ENCODE results near the gene DECR2. TPM values are rescaled to one million over a fixed set of nuclear protein-coding genes. Genes with fewer than 3 reads are reported as not detected.

DECR2 gene
- polyA plus RNA-seq, 4 donors, result 17.3 to 31.8 (median 22.7) TPM

GRCh38 chr16:364595-365491 is 36.8 kb upstream of the DECR2 start:
- DNase-seq (ENCODE audit: low read depth in 4 of 4, low spot score in 3 of 4), result no peak

DNA sequence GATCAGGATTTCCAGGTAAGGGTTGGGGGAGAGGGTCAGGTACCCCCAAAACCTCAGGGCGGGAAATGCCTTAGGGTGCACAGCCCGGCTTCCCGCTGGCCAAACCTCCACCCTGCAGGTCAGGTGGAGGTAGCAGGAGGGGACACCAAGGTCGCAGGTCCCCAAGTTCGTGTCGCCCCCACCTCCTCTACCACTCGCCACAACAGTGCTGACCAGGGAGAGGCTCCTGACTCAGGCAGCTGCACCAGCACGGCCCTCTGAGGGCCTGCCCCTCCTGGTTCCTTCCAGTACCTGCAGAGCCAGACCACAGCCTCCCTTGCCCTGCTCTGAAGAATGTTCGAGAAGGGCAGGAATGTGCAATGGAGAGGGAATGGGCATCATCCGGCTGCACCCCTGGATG is 35.2 kb upstream of the DECR2 start:
- DNase-seq (ENCODE audit: low read depth in 4 of 4, low spot score in 3 of 4), result no peak

DNA sequence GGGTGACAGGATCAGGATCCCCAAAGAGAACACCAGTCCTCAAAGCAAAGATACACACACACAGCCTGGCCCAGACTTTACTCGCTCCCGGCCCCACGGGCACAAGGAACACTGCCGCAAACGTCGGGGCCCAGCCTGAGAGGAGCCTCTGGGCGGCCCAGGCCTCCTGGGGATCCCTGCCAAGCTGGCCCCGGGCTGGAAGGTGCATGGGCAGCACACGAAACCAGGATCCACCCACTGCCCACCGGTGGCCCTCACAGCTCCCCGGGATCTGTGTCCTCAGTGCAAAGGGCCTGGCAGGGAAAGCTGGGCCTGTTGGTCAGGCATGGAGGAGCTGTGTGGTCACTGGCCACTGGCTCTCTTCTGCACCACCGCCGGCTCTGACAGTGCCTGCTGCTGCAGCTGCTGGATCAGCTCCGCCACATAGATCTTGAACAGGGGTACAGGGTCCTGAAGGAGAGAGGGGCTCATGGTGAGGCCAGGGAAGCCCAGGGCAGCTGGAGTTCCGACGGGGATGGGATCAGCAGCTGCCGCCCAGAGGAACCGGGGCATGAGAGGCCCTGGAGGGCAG is 34.3 kb upstream of the DECR2 start:
- DNase-seq (ENCODE audit: low read depth in 4 of 4, low spot score in 3 of 4), result no peak

DNA sequence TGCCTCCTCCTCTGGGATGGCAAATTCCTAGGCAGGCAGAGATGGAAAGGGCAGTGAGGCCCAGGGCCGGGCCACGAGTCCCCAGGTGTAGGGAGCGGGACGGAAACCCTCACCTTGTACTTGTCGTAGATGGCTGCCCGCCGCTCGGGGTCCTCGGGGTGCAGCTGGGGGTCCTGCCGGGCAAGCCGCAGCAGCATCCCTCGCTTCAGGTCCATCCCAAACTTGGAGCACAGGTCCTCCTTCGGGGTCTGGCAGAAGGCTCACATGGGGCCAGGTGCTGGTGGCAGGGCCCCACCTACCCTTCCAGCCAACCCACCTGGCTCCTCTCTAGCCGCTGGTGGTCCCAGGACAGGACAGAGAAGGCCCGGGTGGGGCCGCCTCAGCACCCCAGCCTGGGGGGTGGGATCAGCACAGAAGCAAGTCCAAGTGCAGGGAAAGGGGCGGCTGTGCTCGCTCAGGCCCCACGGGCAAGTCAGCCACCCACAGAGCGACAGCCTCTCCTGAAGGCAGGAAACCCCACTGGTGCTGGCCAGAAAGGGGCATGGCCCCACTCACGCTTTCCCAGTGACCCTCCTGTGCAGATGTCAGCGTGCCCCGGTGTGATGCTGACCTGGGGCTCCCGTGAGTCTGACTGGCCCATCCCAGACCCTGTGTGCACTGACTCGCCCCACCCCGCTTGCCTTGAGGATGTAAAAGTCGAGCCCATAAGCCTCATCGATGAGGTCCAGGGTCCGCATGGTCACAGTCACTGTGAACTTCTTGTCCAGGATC is 33.1 kb upstream of the DECR2 start:
- DNase-seq (ENCODE audit: low read depth in 4 of 4, low spot score in 3 of 4), result no peak

DNA sequence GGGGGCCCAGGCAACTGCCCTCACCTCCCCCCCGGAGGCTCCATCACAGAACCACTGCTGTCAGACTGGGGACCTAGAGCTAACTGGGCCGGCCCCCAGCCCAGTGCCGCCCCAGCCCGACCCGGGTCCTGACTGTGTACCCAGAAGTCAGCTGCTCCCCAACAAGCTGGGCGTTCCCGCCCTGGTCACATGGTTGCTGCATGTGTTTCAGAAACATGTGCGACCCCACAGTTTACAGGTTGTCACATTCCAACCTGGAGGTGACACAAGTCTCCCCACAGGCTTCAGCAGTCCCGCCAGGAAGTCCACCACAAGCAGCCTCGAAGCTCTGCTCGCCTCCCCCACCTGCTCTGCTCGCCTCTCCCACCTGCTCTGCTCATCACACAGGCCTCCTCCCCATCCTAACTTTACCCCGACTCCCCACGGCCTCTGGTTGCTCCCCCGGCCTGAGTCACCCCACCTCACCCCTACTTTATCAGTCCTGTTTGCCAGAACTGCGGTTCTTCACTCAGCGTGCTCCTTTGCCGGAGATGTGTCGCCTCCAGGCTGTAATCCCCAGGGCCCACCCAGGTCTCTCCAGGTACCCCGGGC is 32.3 kb upstream of the DECR2 start:
- no peak for DNase-seq (ENCODE audit: low read depth in 4 of 4, low spot score in 3 of 4)

DNA sequence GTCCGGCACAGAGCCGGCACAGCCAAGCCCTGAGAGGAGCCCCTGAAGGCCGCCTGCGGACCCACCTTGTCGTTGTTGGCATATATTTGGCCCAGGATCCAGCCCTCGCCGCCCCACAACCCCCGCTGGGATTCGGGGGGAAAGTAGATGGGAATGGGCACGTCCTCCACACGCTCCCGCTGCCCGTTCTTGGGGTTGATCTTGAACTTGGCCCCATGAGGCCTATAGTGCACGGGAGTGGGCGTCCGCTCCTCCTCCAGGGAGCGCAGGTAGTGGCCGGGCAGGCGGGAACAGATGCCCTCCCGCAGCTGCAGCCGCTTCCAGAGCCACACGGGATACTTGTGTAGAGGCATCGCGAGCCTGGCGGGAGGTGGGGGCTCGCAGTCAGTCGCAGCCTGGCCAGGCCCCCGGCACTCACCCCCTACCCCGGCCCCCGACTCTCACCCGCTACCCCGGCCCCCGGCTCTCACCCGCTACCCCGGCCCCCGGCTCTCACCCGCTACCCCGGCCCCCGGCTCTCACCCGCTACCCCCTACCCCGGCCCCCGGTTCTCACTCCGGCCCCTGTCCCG is 31.7 kb upstream of the DECR2 start:
- DNase-seq (ENCODE audit: low read depth in 4 of 4, low spot score in 3 of 4), result no peak

GRCh38 chr16:370443-370842 is 31.2 kb upstream of the DECR2 start, which contains the start of gene MRPL28:
MRPL28 (minus strand) TSS chr16:370538; CDS start chr16:370218, 320 bp downstream.
- peak; percentile 80 to 87 (median 83) for DNase-seq (ENCODE audit: low read depth in 4 of 4, low spot score in 3 of 4)

GRCh38 chr16:370979-371514 is 30.6 kb upstream of the DECR2 start:
- DNase-seq (ENCODE audit: low read depth in 4 of 4, low spot score in 3 of 4), result no peak

GRCh38 chr16:371515-372301 is 30.0 kb upstream of the DECR2 start:
- no peak for DNase-seq (ENCODE audit: low read depth in 4 of 4, low spot score in 3 of 4)

GRCh38 chr16:372302-372983 is 29.2 kb upstream of the DECR2 start:
- no peak for DNase-seq (ENCODE audit: low read depth in 4 of 4, low spot score in 3 of 4)

GRCh38 chr16:373020-373598 is 28.6 kb upstream of the DECR2 start:
- no peak for DNase-seq (ENCODE audit: low read depth in 4 of 4, low spot score in 3 of 4)

DNA sequence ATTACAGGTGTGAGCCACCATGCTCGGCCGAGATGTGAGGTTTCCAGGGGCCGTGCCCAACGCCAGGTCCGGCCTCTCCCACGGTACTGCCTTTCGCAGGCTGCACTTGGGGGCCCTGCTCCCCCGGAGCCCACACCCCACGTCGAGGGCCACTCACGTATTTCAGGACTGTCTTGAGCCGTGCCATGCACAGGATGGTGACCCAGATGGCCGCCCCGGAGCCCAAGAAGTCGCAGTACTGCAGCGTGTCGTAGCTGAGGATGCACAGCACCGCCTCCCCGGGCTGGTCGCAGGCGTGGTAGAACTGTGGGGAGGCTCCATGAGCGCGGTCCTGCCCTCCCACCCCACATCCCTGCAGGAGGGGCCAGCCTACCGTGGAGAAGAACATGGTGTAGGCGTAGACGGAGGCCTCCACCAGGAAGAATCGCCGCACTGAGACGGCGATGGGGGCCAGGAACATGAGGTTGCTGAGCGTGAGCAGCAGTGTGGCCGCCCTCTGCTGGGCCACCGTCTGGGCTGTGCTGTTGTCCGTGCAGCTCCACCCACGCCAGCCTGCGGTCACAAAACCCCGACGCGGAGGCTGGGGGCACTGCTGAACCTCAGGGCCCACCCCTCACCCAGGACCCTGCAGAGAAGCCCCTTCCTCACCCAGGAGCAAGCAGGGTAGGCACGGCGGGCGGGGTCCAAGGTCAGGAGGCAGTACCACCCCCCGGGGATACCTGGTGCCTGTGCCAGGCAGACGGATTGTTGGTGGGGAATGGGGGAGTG is 27.7 kb upstream of the DECR2 start:
- DNase-seq (ENCODE audit: low read depth in 4 of 4, low spot score in 3 of 4), result no peak

- DNase-seq (ENCODE audit: low read depth in 4 of 4, low spot score in 3 of 4), result no peak
Observed at GRCh38 chr16:374616-374926, 27.1 kb upstream of the DECR2 start.

DNA sequence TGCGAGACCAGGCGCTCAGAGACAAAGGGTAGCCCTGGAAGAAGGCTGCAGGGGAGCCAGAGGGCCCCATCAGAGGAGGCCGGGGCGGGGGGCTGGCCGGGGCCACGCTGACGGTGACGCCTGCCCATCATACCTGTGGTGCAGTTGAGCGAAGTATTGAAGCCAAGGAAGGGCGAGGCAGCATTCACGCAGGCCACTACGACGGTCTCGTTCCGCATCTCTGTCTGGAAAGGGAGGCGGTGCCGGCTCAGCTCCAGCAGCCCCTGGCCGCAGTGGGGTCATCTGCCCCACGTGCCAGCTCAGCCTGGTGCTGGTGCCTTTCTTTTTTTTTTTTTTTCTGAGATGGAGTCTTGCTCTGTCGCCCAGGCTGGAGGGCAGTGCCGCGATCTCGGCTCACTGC is 26.5 kb upstream of the DECR2 start:
- DNase-seq (ENCODE audit: low read depth in 4 of 4, low spot score in 3 of 4), result no peak

- DNase-seq (ENCODE audit: low read depth in 4 of 4, low spot score in 3 of 4), result no peak
Observed at GRCh38 chr16:375927-376816, 25.5 kb upstream of the DECR2 start.

DNA sequence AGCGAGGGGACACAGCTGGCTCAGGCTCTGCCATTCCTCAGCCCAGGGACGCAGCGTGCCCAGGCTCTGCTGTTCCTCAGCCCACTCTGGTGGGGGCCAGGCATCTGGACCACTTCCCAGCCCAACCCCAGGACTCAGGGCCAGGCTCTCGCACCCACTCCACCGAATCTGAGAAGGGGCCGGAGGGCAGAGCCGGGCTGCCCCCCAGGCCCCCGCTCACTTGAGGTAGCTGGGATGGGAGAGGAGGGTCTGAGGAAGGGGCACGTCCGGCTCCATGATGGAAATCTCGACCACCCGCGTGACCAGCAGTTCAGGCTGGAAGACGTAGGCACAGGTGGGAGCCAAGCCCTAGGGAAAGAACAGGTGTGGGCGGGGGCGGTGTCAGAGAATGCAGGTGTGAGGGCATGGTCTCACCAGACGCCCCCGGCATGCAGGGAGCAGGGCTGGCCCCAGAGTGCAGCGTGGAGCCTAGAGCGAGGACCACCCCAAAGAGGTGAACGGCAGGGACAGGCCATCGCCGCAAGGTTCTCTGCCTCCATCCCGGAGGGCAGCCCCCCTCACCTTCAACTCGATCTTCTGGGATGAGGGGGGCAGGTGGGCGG is 24.8 kb upstream of the DECR2 start:
- no peak for DNase-seq (ENCODE audit: low read depth in 4 of 4, low spot score in 3 of 4)
